MM.1S (cell line): ENCODE measurements around the gene ATM.

Source experiments
- DNase-seq: peaks from one replicate; pipeline ENCODE4 v3.0.0-alpha.2; 2015
- H2AFZ ChIP-seq: fragments of 300-600 bp; sonication (generic); 2 replicates; pipeline ENCODE4 v1.6.0; 2016; ENCODE audit warnings: antibody characterized with exemption, low read length
- H3F3A ChIP-seq: fragments of 300-600 bp; sonication (generic); 2 replicates; pipeline ENCODE4 v1.6.1; 2016; ENCODE audit warnings: mild to moderate bottlenecking, antibody characterized with exemption, low read length, moderate library complexity, mixed read lengths; ENCODE audit not compliant: insufficient read depth
- H3K27ac ChIP-seq: fragments of 300-600 bp; sonication (generic); 2 replicates; pipeline ENCODE4 v1.5.1; 2016; ENCODE audit warnings: mild to moderate bottlenecking, low read length
- H3K27me3 ChIP-seq: fragments of 300-600 bp; sonication (generic); replicated peaks from 2 replicates; pipeline ENCODE4 v1.6.0; 2016; ENCODE audit warnings: low read length; ENCODE audit not compliant: insufficient read depth
- H3K36me3 ChIP-seq: fragments of 300-600 bp; sonication (generic); replicated peaks from 2 replicates; pipeline ENCODE4 v1.6.1; 2016; ENCODE audit warnings: mild to moderate bottlenecking, low read length, mixed read lengths; ENCODE audit not compliant: insufficient read depth
- H3K4me1 ChIP-seq: fragments of 300-600 bp; sonication (generic); 2 replicates; pipeline ENCODE4 v1.6.1; 2016; ENCODE audit warnings: low read length, mixed read lengths
- H3K4me2 ChIP-seq: fragments of 300-600 bp; sonication (generic); 2 replicates; pipeline ENCODE4 v1.6.0; 2016; ENCODE audit warnings: low read depth, low read length
- H3K4me3 ChIP-seq: fragments of 300-600 bp; sonication (generic); 2 replicates; pipeline ENCODE4 v1.5.1; 2016; ENCODE audit warnings: low read length, mixed read lengths
- H3K79me2 ChIP-seq: fragments of 300-600 bp; sonication (generic); 2 replicates; pipeline ENCODE4 v1.6.1; 2016; ENCODE audit warnings: mixed run types, low read length, mixed read lengths
- H3K9ac ChIP-seq: fragments of 300-600 bp; sonication (generic); 2 replicates; pipeline ENCODE4 v1.6.1; 2016; ENCODE audit warnings: low read length, mixed read lengths
- H3K9me2 ChIP-seq: fragments of 300-600 bp; sonication (generic); replicated peaks from 2 replicates; pipeline ENCODE4 v1.6.1; 2016; ENCODE audit warnings: mild to moderate bottlenecking, low read length, mixed read lengths; ENCODE audit not compliant: insufficient read depth
- H3K9me3 ChIP-seq: fragments of 300-600 bp; sonication (generic); replicated peaks from 2 replicates; pipeline ENCODE4 v1.6.1; 2016; ENCODE audit warnings: mild to moderate bottlenecking, low read length, mixed read lengths; ENCODE audit not compliant: insufficient read depth
- H4K20me1 ChIP-seq: fragments of 300-600 bp; sonication (generic); 2 replicates; pipeline ENCODE4 v1.6.1; 2016; ENCODE audit warnings: mild to moderate bottlenecking, low read length, moderate library complexity, mixed read lengths; ENCODE audit not compliant: insufficient read depth
- EZH2 ChIP-seq: fragments of 300-600 bp; sonication (generic); optimal IDR thresholded peaks from 2 replicates; pipeline ENCODE3; 2017; ENCODE audit warnings: low read depth, mild to moderate bottlenecking, antibody characterized with exemption, low read length, mixed read lengths
- EZH2phosphoT487 ChIP-seq: fragments of 300-600 bp; sonication (generic); IDR thresholded peaks from 2 replicates; pipeline ENCODE4 v1.6.1; 2018; ENCODE audit warnings: antibody characterized with exemption, low read length
- TF ChIP-seq, protein P1 (sequence below): fragments of 300-600 bp; sonication (generic); IDR thresholded peaks from 2 replicates; pipeline ENCODE4 v1.5.1; 2016; ENCODE audit warnings: antibody characterized with exemption, low read length, mixed read lengths

Gene ATM

DNA sequence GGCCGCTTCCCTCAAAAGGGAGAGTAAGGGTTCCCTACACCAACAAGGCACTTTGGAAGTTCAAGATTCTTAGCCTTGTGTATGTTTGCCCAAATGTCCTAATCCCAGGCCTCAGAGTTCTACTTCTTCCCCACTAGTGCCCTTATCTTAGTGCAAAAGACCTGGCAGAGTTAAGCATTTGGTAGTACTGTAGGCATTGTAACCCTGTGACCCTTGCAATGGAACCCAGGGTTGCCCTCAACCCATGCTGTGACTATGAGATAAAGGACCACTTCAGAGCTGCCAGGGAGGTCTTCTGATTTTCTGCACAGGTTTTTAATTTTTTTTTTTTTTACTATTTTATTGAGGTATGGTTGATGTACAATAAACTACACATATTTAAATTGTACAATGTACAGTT, 179.4 kb downstream of the ATM start:
- Histone ChIP-seq H3F3A (no peaks in the 10 kb centered on the region), H3K9me2 (no peaks in the 10 kb centered on the region), H3K27ac (no peak overlapping the region), H2AFZ (no peak overlapping the region), H3K27me3 (no peaks in the 10 kb centered on the region), H4K20me1 (no peaks in the 10 kb centered on the region), H3K4me3 (no peak overlapping the region), H3K4me1 (no peaks in the 10 kb centered on the region), H3K9me3 (no peaks in the 10 kb centered on the region), H3K9ac (no peak overlapping the region), H3K79me2 (no peaks in the 10 kb centered on the region), H3K36me3 (no peaks in the 10 kb centered on the region), H3K4me2 (no peak overlapping the region)
- TF ChIP-seq EZH2 (no peak), EZH2phosphoT487 (no peak)
- TF ChIP-seq, protein P1, sequence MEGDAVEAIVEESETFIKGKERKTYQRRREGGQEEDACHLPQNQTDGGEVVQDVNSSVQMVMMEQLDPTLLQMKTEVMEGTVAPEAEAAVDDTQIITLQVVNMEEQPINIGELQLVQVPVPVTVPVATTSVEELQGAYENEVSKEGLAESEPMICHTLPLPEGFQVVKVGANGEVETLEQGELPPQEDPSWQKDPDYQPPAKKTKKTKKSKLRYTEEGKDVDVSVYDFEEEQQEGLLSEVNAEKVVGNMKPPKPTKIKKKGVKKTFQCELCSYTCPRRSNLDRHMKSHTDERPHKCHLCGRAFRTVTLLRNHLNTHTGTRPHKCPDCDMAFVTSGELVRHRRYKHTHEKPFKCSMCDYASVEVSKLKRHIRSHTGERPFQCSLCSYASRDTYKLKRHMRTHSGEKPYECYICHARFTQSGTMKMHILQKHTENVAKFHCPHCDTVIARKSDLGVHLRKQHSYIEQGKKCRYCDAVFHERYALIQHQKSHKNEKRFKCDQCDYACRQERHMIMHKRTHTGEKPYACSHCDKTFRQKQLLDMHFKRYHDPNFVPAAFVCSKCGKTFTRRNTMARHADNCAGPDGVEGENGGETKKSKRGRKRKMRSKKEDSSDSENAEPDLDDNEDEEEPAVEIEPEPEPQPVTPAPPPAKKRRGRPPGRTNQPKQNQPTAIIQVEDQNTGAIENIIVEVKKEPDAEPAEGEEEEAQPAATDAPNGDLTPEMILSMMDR = no peak
- no peak for DNase-seq

DNA sequence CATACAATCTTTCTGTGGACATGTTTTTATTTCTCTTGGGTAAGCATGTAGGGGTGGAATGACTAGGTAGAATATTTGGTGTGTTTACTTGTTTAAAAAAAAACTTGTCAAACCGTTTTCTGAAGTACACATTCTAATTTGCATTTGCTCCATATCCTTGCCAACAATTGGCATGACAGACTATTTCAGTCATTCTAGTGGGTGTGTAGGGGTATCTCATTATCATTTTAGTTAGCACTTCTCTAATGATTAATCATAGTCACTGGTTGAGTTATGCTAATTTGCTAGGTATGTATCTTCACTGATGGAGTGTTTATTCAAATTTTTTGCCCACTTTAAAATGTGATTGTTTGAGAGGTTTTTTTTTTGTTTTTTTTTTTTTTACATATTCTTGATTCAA, 180.2 kb downstream of the ATM start:
- H3K4me1 ChIP-seq = no peaks in the 10 kb centered on the region
- no peaks in the 10 kb centered on the region for H3K27me3 ChIP-seq
- H3K27ac ChIP-seq = no peak overlapping the region
- H4K20me1 ChIP-seq = no peaks in the 10 kb centered on the region
- no peaks in the 10 kb centered on the region for H3K9me3 ChIP-seq
- no peaks in the 10 kb centered on the region for H3K36me3 ChIP-seq
- H3F3A ChIP-seq = no peaks in the 10 kb centered on the region
- no peaks in the 10 kb centered on the region for H3K9me2 ChIP-seq
- no peaks in the 10 kb centered on the region for H3K79me2 ChIP-seq
- DNase-seq = no peak
- TF ChIP-seq EZH2 = no peak
- H2AFZ ChIP-seq = no peak overlapping the region
- H3K9ac ChIP-seq = no peak overlapping the region
- H3K4me2 ChIP-seq = no peak overlapping the region
- H3K4me3 ChIP-seq = no peak overlapping the region

- no peak overlapping the region for H3K4me2 ChIP-seq
- no peaks in the 10 kb centered on the region for H3K36me3 ChIP-seq
- no peaks in the 10 kb centered on the region for H3K9me3 ChIP-seq
- no peaks in the 10 kb centered on the region for H4K20me1 ChIP-seq
- no peak for DNase-seq
- H3K4me1 ChIP-seq = no peaks in the 10 kb centered on the region
- no peak overlapping the region for H3K27ac ChIP-seq
- H3K79me2 ChIP-seq = no peaks in the 10 kb centered on the region
- H3K4me3 ChIP-seq = no peak overlapping the region
- H3K9ac ChIP-seq = no peak overlapping the region
- H2AFZ ChIP-seq = no peak overlapping the region
- no peaks in the 10 kb centered on the region for H3K9me2 ChIP-seq
- no peaks in the 10 kb centered on the region for H3K27me3 ChIP-seq
- no peak for TF ChIP-seq EZH2phosphoT487
- TF ChIP-seq, protein P1 = no peak
- no peak for TF ChIP-seq EZH2
- H3F3A ChIP-seq = no peaks in the 10 kb centered on the region
Measured at GRCh38 chr11:108405706-108406105, 182.8 kb downstream of the ATM start.

GRCh38 chr11:108414958-108415357, 192.1 kb downstream of the ATM start:
- Histone ChIP-seq H3K4me2 (no peak overlapping the region), H3F3A (no peaks in the 10 kb centered on the region), H4K20me1 (no peaks in the 10 kb centered on the region), H3K9me3 (no peaks in the 10 kb centered on the region), H2AFZ (no peak overlapping the region), H3K4me3 (no peak overlapping the region), H3K27ac (no peak overlapping the region), H3K27me3 (no peaks in the 10 kb centered on the region), H3K79me2 (no peaks in the 10 kb centered on the region), H3K36me3 (no peaks in the 10 kb centered on the region), H3K4me1 (no peaks in the 10 kb centered on the region), H3K9ac (no peak overlapping the region), H3K9me2 (no peaks in the 10 kb centered on the region)
- TF ChIP-seq, protein P1 = no peak
- TF ChIP-seq EZH2phosphoT487 (no peak), EZH2 (no peak)
- DNase-seq = no peak
